Right renal cortex interstitium (tissue), 3 donors: ENCODE data around the gene TTI1. TPM values are rescaled to one million over a fixed set of nuclear protein-coding genes. Genes with fewer than 3 reads are reported as not detected.
"Not testable (repeated sequence)": the region's sequence is repeated elsewhere in the genome, so short reads cannot be mapped to it uniquely, and the experiment has no call there.

Experiments used
- DNase-seq, 3 donors: peaks; one replicate each; pipeline ENCODE4 v3.0.0-alpha.2; 2013; ENCODE audit warnings: low read depth in 3 of 3, low spot score in 2 of 3
- polyA plus RNA-seq, 3 donors: library from polyadenylated mRNA; unstranded; fragments of 120-200 nt; gene quantifications; one replicate each; pipeline ENCODE4 v1.2.1, GENCODE V29; 2013; ENCODE audit not compliant: insufficient read length in 3 of 3

The TTI1 gene
- polyA plus RNA-seq, 3 donors, result 24.6 to 29.4 (median 25.5) TPM

DNA sequence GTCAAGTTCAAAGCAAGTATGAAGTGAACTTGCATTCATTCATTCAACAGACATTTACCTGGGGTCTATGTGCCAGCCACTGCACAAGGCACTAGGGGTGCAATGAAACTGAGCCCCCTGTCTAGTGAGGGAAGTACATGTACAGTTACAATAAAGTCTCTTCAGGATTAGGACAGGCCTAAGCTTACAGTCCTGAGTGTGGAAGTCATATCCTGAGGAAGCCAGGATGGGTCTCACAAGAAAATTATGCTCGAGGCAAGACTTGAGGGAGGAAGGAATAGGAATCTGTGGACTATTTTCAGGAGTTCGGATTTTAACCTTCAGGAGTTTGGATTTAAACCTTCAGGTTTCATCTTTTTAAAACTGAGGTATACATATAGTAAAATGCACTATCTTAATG lies 19.4 kb downstream of the TTI1 start:
- no peak for DNase-seq

DNA sequence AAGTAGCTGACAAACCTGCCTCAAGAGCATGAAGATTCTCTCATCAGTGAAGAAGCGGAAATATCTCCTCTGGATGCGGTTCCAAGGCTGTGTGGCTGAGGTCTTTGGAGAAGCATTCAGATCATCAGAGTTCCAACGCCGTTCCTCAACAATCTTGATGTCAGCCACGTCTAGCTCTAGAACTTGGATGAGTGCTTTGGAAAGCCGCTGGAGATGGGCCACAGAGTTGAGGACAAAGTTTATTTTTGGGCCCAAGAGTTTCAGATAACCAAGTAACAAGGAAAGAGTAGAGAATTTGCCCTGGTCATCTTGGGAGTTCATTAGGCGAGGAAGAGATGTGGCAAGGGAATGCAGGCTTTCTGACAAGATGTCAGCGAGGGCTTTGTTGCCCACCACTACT lies 20.9 kb downstream of the TTI1 start:
- DNase-seq, result no peak

DNA sequence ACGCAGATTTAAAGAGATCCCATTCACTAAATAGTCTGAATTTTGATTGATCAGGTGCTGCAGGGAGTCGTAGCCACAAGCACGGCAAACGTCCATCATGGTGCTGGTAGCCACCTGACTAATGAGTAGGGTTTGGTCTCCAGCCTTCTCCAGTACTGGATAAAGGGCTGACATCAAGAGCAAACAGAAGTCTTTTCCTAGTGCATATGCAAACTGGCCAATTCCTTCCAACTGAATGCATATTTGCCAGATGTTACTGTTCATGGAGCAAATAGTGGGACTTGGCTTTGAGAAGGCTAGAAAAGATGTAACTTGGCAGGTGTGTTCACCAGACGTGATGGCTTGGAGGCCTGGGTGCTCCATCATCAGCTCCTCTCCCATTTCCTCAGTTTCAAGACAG lies 21.6 kb downstream of the TTI1 start:
- no peak for DNase-seq

DNA sequence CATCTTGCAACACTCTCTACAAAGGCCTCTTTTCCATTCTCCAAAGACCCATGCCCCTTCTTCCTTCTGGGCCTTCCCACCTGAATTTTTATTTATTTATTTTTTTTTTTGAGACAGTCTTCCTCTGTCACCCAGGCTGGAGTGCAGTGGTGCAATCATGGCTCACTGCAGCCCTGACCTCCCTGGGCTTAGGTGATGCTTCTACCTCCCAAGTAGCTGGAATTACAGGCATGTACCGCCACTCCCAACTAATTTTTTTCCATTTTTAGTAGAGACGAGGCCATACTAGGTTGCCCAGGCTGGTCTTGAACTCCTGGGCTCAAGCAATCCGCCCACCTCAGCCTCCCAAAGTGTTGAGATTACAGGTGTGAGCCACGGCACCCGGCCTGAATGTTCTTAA lies 23.8 kb downstream of the TTI1 start:
- not testable (repeated sequence) for DNase-seq

GRCh38 chr20:38008233-38008944 lies 24.9 kb downstream of the TTI1 start:
- no peak for DNase-seq

DNA sequence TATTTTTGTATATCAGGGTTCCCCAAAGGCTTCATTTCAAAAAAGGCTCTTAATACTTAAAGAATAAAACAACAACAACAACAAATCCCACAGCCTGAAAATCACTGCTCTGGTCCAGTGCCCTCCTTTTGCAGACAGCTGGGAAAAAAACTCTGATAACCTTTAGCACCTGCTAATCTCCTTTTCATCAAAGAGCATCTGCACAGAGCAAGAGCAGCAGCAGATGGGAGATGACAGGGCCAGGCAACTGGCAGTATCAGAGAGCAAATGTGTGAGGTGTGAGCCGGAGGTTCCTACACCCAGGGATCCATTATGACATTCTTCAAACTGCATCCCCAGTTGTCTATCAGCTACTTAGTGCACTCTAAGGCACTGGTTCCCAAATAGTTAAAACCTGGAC lies 25.7 kb downstream of the TTI1 start:
- no peak for DNase-seq

GRCh38 chr20:38005903-38006302 lies 27.4 kb downstream of the TTI1 start:
- DNase-seq, result no peak

DNA sequence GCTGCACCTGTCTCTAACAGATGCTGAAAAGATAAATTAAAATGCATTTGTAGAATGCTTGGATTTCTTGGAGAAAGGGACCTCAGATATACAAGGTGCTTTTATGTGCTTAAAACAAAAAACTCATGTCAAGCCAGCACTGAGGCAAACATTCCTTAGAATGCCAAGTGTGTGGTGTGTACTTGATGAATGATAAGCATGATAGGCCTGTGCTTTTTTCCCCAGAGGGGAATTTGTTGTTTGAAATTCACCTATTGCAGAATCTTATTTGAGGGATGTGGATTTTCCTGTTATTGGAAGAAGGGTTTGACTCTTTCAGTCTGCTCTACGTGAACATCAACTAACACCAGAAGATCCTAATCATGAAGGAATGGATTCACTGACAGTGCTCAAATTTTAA lies 28.8 kb downstream of the TTI1 start:
- no peak for DNase-seq

DNA sequence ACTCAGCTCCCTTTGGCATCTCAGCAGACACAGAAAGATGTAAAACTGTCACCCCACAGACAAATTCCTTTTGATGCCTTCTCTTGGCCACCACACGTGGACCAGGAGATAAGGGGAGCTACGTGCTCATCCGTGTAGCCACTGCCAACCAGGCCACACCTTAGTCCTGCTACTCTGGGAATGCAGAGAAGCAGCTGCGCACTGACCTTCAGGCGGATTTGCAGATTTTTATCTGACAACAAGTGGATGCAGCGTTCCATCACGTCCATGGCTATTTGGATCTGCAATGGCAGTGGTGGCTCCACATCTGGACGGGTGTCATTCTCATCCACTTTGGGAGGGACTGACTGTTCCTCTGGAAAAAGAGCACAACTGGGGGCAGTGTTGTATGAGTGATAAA lies 30.8 kb downstream of the TTI1 start:
- DNase-seq, result no peak

DNA sequence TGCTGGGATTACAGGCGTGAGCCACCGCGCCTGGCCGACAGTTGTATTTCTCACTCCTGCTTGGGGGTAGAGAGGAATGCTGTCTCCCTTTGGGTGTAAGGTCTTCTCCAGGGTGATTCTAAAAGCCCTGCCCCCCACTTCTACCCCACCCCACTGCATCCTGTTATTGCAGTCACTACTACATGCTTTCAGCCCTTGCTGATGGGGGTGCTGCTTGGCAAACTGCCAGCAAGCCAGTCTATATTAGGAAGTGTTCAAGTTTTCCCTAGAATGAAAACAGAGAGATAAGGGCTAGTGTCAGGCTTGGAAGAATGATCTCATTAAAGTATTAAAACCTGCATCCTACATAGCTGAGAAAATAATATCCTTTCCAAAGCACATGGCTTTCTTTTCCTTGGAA lies 31.3 kb downstream of the TTI1 start:
- DNase-seq, result no peak

DNA sequence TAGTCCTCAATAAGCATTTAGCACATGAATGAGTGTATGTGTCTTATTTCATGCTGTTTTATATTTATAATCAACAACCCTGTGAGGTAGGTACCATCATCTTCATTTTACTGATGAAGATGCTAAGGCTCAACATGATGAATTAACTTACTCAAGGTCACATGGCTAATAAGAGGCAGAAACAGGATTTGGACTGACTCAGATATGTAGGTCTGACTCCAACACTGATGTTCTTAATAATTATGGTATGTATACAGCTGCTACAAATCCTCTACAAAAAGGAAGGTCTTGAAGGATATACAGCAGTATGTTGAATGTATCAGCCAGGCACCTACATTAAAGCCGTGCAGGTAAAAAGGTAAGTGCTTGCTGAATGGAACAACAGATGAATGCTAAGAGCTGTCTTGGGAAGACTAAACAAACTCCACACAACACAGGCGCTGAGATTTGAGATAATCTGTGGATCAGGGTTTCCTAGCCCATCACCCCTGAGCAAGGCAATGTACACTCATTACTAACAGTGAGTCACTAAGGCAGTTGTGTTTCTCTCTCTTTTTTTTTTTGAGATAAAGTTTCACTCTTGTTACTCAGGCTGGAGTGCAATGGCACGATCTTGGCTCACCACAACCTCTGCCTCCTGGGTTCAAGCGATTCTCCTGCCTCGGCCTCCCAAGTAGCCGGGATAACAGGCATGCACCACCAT lies 31.9 kb downstream of the TTI1 start:
- DNase-seq, result no peak

DNA sequence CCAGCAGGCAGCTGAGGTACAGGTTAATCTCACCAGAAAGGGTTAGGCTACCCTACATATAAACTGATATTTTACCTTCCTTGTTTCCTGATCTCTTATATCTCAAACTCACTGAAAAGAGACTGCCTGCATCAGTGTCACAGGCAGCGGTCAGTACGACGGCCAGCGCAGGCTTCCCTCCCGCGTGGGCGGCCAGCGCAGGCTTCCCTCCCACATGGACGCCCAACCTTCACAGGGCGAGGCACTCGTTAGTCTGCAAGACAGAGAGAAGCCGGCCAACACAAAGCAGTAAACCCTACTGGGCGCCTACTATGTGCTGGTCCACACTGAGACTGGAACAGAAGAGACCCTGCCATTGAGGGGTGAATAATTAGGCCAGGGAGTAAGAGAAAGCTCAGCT lies 33.0 kb downstream of the TTI1 start:
- DNase-seq, result no peak

DNA sequence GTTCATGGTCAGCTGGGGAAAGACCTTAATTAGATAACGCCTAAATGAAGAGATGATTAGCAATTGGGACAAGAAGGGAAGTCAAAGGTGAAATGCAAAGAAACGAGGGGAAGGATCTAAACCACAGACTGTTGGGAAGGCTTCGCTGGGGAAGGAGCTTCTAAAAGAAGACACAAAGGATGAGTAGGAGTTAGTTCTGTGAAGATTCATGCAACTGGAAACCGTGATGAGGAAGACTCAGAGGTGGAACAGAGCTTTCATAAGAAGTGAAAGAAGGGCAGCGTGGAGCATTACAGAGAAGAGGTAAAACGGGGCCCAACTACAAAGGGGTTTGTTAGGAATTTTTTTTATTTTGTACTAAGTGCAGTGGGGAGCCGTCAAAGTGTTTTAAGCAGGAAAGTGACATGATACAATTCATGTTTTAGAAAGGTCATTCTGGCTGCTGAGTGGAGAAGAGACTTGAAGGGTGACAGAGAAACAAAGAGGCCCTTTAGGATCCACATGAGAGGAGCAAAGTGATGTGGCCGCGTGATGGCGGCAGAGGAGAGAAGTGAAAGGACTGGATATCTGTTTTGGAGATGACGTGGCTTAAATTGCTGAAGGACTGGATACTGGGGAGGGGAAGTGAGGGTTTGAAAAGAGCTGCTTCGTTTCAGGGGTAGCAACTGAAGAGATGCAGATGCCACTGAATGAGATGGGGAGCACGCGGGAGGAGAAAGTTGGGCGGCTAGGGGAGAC lies 33.6 kb downstream of the TTI1 start:
- no peak for DNase-seq

DNA sequence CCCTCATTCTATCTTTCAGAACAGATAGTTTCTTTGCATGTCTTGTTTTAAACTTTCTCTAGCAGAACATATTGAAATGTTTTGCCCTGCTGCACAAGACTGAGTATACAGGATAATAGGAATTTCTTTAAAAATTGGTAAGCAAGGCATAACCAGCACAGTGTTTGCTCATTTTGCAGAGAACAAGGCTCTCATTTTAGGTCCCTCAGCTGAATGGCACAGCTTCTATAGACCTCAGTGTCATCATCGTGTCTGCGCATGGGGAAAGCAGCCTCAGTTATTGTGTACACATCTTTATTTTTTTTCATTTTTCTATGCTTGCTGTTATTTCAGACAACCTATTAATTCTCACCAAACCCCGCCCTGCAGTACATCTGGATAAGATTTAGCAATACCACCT lies 35.7 kb downstream of the TTI1 start:
- no peak for DNase-seq

GRCh38 chr20:37995856-37996605 lies 37.2 kb downstream of the TTI1 start:
- no peak for DNase-seq

GRCh38 chr20:37994512-37994911 lies 38.7 kb downstream of the TTI1 start:
- no peak for DNase-seq

DNA sequence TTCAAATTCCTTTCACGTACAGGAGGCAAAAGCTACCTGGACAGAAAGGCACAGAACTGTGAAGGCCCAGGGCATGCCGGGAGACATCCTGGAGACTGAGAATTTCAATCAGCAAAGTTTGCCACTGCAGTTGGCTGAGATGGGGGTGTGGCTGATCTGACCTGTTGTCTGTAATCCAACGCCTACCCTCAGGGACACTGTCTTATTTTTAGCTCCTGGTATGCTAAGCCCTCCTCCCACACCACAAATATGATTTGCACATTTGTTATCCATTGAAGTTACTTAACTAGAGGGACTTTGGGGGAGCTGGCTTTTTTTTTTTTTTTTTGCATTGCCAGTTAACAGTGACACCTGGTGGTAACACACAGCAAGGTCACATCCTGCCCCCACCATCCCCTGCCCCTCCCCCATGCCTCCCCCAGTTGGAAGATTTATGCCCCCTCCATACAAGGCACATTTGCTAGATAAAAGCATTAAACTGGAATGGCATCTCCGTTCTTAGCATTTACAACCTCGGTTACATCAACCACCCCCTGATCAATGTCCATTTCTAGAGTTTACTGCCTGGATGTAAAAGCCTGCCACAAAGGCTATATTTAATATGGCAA lies 40.4 kb downstream of the TTI1 start:
- no peak for DNase-seq

- DNase-seq, result no peak
Observed at GRCh38 chr20:37991908-37992307, 41.3 kb downstream of the TTI1 start.

GRCh38 chr20:37991157-37991866 lies 41.9 kb downstream of the TTI1 start:
- no peak for DNase-seq

DNA sequence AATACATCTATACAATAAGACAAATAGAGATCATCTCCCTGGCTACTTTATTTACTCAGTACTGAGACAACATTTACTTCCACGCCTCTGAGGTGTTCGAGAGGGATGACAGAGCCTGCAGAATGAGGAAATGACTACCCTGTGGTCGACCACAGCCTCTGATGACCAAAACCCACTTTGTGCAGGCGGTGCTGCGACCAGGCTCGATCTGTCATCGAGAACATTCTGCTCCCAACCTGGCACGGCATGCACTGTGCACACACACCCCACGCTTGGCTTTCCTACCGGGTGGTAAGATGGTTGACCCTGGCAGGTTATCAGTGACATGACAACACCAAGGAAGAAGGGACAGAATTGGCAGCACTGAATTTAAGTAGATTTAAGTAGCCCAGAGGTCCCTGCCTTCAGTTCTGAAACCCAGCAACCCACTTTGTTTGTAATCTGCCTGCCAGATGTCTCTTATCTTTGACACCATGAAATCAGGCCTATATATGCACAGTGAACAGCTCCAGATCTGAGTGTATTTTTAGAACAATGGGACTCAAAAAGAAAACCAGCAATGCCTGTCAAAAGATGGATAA lies 42.6 kb downstream of the TTI1 start:
- no peak for DNase-seq
